Activated CD4-positive, alpha-beta T cell treated with anti-CD3 and anti-CD28 coated beads, Interleukin-2, Interleukin-4, amounts not matched to agents 100 ng/mL and 50 ng/mL, durations not matched to agents 16 hours and 8 hours (primary cell): ENCODE results near the gene PARD3.
"Not testable (repeated sequence)": the region's sequence is repeated elsewhere in the genome, so short reads cannot be mapped to it uniquely, and the experiment has no call there.

Experiments
- DNase-seq: peaks from one replicate; pipeline ENCODE4 v3.0.0-alpha.2; 2020; ENCODE audit warnings: low spot score

The PARD3 gene

DNA sequence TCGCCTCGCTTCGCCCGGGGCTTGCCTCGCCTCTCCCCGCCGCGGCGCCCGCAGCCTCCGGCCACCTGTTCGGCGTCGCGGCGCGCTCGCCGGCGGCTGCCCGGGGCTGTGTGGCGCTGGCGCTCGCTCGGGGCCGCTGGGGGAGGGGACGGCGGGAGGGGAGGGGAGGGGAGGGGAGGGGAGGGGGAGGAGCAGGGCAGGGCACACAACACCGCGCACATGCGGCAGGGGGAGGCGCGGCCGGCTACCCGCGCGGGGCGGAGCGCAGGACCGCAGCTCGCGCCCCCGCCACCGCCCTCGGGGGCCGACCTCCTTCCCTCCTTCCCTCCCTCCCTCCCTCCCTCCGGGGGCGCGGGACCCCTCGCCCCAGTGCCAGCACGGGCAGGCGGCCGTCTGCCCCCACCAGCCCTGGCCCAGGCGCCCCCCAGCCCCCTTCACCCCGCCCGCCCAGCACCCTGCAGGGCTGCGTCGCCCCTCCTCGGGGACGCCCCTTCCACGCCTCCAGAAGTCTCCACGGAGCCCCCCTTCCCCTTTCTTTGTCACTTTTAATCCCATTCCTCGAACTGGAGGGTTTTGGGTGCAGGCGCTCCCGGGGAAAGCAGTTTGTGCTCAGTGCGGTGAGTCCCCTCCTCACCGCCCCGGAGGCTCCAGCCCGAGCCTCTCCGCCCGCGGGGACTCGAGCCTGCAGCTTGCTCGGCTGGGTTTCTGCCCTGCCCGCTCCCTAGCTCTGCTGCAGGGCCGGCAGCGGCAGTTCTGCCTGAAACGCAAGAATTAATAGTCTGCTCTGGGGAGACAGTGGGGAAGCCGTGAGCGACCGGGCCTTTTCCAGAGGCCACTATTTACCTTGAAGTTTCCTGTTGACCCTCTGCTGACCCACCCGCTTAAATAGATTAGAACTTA, at the start of gene PARD3:
Gene PARD3, minus strand, starts transcription at position 112 of the 900 bp plus-strand sequence. CDS start 301 bp downstream, outside the sequence.
- peak; percentile 5 for DNase-seq

DNA sequence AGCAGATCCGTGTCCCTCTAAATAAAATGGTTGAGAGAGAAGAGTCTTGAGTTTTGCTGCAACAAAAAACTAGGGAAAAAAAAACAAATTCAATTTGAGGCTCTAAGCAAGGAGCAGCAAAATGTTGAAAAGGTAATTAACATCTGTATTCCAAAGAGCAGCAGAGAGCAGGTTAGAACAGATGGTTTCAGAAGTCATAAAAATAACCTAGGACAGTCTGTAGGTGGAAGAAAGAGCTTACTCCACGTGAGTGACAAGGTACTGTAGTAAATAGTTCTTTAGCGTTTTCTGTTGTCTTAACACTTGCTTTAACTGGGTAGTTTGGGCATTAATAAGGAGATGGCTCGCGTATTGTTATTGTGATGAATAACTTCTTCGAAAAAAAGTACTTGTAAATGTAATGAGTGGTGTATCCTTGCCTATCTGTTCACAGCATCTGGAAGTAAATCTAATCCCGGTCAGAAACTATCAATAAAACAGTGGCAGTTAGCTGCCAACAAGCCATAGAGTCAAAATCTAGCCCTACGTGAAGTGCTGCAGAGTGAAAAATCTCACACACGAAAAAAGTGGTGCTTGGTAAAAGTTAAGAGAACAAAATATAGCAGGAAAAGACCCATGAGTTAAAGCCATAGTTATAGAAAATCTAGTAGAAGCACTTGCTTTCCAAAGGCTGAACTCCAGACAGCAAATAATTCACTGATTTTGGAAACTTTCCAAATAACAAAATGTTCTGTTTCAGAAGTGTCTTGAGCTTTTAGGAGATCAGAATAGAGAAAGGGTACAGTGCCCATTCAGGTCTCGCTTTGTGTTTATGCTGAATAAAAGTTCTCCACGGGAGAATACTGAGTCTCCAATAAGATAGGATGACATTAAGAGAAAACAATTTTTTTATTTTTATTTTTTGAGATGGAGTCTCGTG, 49.3 kb upstream of the PARD3 start:
- no peak for DNase-seq

GRCh38 chr10:34862892-34863291, 47.8 kb upstream of the PARD3 start:
- DNase-seq, result no peak

- no peak for DNase-seq
These were observed 46.4 kb upstream of the PARD3 start for GRCh38 chr10:34861293-34862021.

DNA sequence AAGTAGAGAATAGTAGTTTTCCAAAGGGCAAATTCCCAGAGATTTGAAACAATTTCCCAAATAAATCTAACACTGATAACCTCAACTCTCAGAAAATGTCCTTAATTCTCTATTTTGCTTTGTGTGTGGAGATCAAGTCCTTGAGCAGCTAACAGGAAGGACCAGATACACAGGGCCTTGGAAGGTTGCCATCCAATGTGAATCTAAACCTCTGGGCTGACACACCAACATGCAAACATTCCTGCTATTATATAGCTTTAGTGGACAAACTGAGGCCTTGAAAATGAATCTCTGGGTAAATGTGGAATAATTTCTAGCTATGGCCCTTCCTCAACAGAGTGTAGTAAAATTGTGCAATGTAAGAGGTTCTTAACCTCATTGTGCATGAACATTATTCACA, 44.1 kb upstream of the PARD3 start:
- DNase-seq, result no peak

DNA sequence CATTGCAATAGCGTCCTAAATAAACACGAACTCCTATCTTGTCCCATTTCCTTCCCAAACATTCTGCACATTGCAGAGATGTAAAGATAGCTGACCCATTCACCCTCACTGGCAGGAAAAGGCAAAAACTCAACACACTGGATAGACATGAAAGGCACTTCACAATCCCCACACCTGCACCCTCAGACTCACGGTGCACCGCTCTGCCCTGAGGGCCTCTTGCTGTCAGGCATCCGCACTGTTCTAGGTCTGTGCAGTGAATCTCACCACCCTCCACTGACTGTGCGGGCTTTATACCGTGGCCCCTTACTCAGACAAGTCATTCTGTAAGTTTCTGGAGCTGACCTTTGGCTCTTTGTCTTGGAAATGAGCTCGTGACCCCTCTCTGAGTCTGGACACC, 42.9 kb upstream of the PARD3 start:
- no peak for DNase-seq

DNA sequence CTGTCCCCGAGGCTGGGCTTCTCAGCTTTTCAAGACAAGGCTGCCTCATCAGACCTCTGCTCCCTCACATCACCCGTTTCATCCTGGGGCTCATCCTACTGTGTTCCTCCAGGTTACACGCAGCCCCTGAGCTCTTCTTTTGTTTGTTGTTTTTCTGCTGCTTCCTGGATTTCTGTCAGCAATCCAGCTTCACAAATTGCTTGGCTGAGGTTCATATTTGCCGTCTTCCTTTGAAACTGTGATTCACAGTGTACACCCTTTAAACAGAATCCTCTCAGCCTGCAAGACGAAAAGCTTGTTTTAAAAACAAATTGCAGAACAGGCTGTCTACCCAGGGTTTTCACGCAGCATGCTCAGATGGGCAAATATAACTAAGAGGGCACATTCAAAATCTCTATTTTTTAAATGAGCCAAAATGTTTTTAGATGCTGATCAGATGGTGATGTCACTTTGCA, 39.1 kb upstream of the PARD3 start:
- DNase-seq, result no peak

DNA sequence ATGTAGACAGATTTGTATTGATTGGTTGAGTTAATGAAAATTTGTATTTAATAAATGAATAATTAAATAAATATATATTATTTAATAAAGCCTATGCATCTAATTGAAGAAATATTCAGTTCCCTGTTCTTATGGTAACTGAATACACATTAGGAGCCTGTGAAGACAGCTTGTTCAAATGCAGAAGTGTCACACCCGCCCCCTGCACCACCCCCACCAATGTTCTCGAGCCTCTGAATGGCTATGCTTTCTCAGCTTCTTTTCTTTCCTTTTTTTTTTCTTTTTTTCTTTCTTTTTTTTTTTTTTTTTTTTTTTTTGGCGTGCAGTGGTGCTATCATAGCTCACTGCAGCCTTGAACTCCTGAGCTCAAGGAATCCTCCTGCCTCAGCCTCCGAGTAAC, 38.3 kb upstream of the PARD3 start:
- no peak for DNase-seq

- no peak for DNase-seq
These were observed 35.5 kb upstream of the PARD3 start for GRCh38 chr10:34850558-34850957.

GRCh38 chr10:34850036-34850435, 34.9 kb upstream of the PARD3 start:
- no peak for DNase-seq

DNA sequence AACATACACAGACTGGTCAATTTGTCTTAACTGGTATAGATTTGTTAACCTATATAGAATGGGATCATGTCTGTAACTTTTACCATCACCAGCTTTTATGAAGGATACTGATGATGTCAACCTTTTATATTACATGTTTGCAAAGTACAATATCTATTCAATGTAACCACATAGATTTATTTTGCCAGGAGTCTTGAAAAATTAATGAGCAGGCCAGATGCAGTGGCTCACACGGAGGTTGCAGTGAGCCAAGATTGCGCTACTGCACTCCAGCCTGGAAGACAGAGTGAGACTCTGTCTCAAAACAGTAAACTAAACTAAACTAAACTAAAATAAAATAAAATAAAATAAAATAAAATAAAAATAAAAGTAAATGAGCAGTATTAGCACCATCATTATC, 30.0 kb upstream of the PARD3 start:
- no peak for DNase-seq

DNA sequence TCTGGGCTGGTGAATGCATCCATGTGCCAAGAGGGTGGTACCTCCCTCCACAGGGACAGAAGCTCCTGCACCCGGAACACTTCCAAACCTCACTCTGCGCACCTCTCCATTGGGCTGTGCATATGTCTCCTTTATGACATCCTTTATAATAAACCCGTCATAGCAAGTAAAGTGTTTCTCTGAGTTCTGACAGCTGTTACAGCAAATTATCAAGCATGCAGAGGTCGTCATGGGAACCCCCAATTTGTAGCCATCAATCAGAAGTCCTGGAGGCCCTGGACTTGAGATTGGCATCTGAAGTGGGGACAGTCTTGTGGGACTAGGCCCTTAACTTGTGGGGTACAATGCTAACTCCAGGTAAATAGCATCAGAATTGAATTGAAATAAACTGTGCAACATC, 29.4 kb upstream of the PARD3 start:
- DNase-seq, result no peak

- not testable (repeated sequence) for DNase-seq
These were observed 28.4 kb upstream of the PARD3 start for GRCh38 chr10:34843470-34843869.

- DNase-seq, result no peak
These were observed 23.3 kb upstream of the PARD3 start for GRCh38 chr10:34838366-34838900.

DNA sequence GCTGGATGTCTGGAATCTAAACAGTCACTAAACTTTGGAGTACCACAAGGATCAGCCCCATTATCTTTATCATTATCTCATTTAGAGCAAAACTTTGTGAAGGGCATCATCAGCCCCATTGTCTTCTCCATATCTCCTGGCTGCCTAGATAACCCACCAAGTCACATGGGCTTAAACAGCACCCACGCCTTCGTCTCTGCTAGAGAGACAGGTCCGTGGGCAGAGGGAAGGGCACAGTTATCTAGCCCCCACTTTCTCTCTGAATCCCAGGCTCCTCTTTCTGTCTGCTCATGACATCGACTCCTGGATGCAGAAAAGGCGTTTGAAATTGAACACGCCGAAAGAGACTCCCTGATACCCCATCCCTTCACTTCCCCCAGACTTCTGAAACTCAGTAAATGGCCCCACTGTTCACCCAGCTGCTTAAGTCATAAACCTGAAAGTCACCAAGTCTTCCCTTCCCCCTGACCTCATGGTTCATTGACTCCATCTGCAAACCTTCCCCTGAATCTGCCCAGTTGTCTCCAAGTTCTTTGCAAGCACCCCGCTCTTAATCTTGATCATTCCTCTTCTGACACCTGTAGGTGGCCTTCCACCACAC, 20.9 kb upstream of the PARD3 start:
- no peak for DNase-seq

- DNase-seq, result no peak
These were observed 19.2 kb upstream of the PARD3 start for GRCh38 chr10:34834274-34834673.

DNA sequence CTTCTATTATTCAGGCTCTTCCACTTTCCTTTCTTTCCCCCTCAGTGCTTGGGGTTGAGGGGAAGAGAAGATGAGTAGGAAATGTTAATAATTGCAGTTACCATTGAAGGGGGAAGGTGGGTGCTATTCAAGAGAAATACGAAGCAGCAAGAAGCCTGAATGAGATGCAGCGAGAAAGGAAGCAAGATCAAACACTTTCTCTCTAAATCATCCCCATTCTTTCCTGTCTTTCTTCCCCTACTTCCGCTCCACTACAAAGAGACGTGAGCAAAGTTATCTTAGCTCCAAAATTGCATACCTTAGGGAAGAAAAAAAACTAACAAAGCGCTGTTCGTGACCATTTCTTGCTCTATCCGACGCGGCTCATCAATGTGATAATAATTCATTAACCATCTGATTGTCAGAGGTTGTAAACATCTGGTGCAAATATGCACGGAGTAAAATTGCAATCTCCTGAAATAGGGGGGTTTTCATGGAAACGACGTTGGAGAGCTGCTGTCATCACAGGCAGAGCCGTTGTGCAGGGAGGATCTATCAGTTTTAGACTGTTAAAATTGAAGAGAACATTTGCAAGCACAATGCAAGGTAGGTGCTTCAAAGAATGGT, 15.2 kb upstream of the PARD3 start:
- no peak for DNase-seq

DNA sequence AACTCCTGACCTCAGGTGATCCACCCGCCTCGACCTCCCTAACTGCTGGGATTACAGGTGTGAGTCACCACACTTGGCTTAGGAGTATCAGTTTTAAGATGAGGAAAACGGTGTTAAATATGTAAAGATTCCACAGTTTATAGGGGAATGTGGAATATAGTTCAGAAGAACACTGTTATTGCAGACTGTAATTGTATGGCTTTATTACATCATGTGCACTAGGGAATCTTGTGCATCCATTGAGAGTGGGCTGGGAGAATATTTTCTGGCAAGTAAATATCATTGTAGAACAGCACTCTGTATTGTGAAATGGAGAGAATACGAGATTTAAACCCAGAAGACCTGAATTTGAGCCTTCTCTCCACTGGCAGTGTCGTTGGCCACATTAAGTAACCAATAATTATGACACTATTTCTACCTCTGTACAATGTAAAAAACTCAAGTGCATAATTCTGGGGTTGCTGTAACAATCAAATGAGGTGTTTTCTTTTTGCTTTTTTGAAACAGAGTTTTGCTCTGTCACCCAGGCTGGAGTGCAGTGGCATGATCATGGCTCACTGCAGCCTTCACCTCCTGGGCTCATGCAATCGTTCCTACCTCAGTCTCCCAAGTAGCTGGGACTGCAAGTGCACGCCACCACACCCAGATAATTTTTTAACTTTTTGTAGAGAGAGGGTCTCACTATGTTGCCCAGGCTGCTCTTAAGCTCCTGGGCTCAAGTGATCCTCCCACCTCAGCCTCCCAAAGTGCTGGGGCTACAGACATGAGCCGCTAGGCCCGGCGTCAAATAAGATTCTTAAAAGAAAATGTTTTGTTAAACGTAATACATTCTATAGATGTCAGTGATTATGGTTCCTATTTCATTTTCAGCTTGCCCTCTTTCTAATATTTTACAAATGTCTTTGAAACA, 12.0 kb upstream of the PARD3 start:
- DNase-seq, result no peak

DNA sequence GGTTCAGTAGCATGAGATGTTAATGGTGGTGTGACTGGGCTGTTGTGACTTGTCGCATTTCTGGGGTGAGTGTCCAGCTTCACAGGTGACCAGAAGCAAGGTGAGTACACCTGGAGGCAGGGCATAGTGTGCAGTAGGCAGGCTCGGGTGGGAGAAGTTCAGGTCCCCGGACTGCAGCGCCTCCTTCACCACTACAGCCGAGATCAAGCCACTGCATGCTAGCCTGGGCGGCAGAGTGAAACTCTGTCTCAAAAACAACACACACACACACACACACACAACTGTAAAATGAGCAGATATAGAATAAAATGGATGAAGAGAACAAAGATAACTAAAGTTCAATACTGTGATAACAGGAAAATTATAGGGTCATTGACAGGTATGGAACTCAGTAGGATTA, 11.1 kb upstream of the PARD3 start:
- no peak for DNase-seq

GRCh38 chr10:34825414-34825813, 10.3 kb upstream of the PARD3 start:
- no peak for DNase-seq
